Measurements from ENCODE around the gene SYT12.

The SYT12 gene

GRCh38 chr11:67048515-67049130 is 25.7 kb downstream of the SYT12 start:
- no peaks in the 10 kb centered on the region for H3K9me3 ChIP-seq (replicated peaks in 1 of 2; ENCODE audit: control insufficient read depth in 2 of 2, insufficient read depth in 1 of 2, low read depth in 1 of 2, low read length in 2 of 2)
- no peak overlapping the region for H2AFZ ChIP-seq (ENCODE audit: low read length)
- H3K9ac ChIP-seq (ENCODE audit: low read depth, low read length, poor library complexity), result peak overlapping the region; percentile 81
- peaks cover 0 to 6% (median 0%) of the 10 kb centered on the region in 3 experiments for H3K27me3 ChIP-seq (ENCODE audit: control insufficient read depth in 3 of 3, insufficient read depth in 3 of 3, low read depth in 1 of 3, low read length in 3 of 3)
- H3K23ac ChIP-seq (ENCODE audit: low read depth, low read length, poor library complexity), result peak overlapping the region; percentile 43
- no peak overlapping the region for H3K27ac ChIP-seq (replicated peaks; ENCODE audit: low read length)
- H3K4ac ChIP-seq (ENCODE audit: low read length), result no peak overlapping the region
- peak overlapping the region; percentile 89 for H2BK15ac ChIP-seq (ENCODE audit: low read length)
- no CpG with 5 or more reads among the region's 22 CpGs for WGBS, 2 donors (ENCODE audit: extremely low coverage in 2 of 2, insufficient read length in 2 of 2, insufficient replicate concordance in 1 of 2)
- no peak overlapping the region for H3K4me2 ChIP-seq (ENCODE audit: insufficient read depth, low read length, poor library complexity, severe bottlenecking)
- H2BK12ac ChIP-seq (ENCODE audit: low read length), result peak overlapping the region; percentile 73
- peak overlapping the region; percentile 66 for H2BK5ac ChIP-seq (ENCODE audit: low read length)
- H4K91ac ChIP-seq (ENCODE audit: low read depth, low read length, poor library complexity), result no peak overlapping the region
- H3K4me1 ChIP-seq (ENCODE audit: control insufficient read depth in 2 of 2, insufficient read depth in 1 of 2, low read depth in 1 of 2, low read length in 2 of 2), result no peaks in the 10 kb centered on the region
- no peak overlapping the region for H3K4me3 ChIP-seq (ENCODE audit: low read length in 2 of 2)
- peak overlapping the region; percentile 57 for H2AK5ac ChIP-seq (ENCODE audit: low read depth, low read length)
- H4K8ac ChIP-seq (ENCODE audit: low read depth, low read length), result no peak overlapping the region
- H3K79me1 ChIP-seq (ENCODE audit: low read depth, low read length), result peaks cover 2% of the 10 kb centered on the region
- no peak for DNase-seq (ENCODE audit: low spot score)
- no peak overlapping the region for H2BK120ac ChIP-seq (ENCODE audit: low read depth, low read length)
- H3K36me3 ChIP-seq (replicated peaks in 1 of 2; ENCODE audit: control insufficient read depth in 2 of 2, insufficient read depth in 2 of 2, low read length in 2 of 2), result no peaks in the 10 kb centered on the region
- peak overlapping the region; percentile 87 for H3K18ac ChIP-seq (ENCODE audit: low read length)
- H3K14ac ChIP-seq (ENCODE audit: low read length), result peak overlapping the region; percentile 71

GRCh38 chr11:67050139-67050538 is 27.2 kb downstream of the SYT12 start:
- H3K4me3 ChIP-seq (ENCODE audit: low read length in 2 of 2), result no peak overlapping the region
- H2BK5ac ChIP-seq (ENCODE audit: low read length), result no peak overlapping the region
- H3K27me3 ChIP-seq (ENCODE audit: control insufficient read depth in 3 of 3, insufficient read depth in 3 of 3, low read depth in 1 of 3, low read length in 3 of 3), result peaks cover 0 to 9% (median 0%) of the 10 kb centered on the region in 3 experiments
- no peak overlapping the region for H3K4me2 ChIP-seq (ENCODE audit: insufficient read depth, low read length, poor library complexity, severe bottlenecking)
- DNase-seq (ENCODE audit: low spot score), result no peak
- peaks cover 2% of the 10 kb centered on the region for H3K79me1 ChIP-seq (ENCODE audit: low read depth, low read length)
- H2BK15ac ChIP-seq (ENCODE audit: low read length), result no peak overlapping the region
- no peak overlapping the region for H3K9ac ChIP-seq (ENCODE audit: low read depth, low read length, poor library complexity)
- peak overlapping the region; percentile 24 for H2AK5ac ChIP-seq (ENCODE audit: low read depth, low read length)
- H3K14ac ChIP-seq (ENCODE audit: low read length), result peak overlapping the region; percentile 17
- no CpG with 5 or more reads among the region's 3 CpGs for WGBS, 2 donors (ENCODE audit: extremely low coverage in 2 of 2, insufficient read length in 2 of 2, insufficient replicate concordance in 1 of 2)
- no peaks in the 10 kb centered on the region for H3K9me3 ChIP-seq (replicated peaks in 1 of 2; ENCODE audit: control insufficient read depth in 2 of 2, insufficient read depth in 1 of 2, low read depth in 1 of 2, low read length in 2 of 2)
- peak overlapping the region; percentile 32 for H3K18ac ChIP-seq (ENCODE audit: low read length)
- no peak overlapping the region for H4K91ac ChIP-seq (ENCODE audit: low read depth, low read length, poor library complexity)
- no peak overlapping the region for H3K27ac ChIP-seq (replicated peaks; ENCODE audit: low read length)
- peaks cover 0 to 1% of the 10 kb centered on the region in 2 donors for H3K4me1 ChIP-seq (ENCODE audit: control insufficient read depth in 2 of 2, insufficient read depth in 1 of 2, low read depth in 1 of 2, low read length in 2 of 2)
- H3K23ac ChIP-seq (ENCODE audit: low read depth, low read length, poor library complexity), result no peak overlapping the region
- no peaks in the 10 kb centered on the region for H3K36me3 ChIP-seq (replicated peaks in 1 of 2; ENCODE audit: control insufficient read depth in 2 of 2, insufficient read depth in 2 of 2, low read length in 2 of 2)
- H4K8ac ChIP-seq (ENCODE audit: low read depth, low read length), result no peak overlapping the region
- H2AFZ ChIP-seq (ENCODE audit: low read length), result peak overlapping the region; percentile 43
- no peak overlapping the region for H3K4ac ChIP-seq (ENCODE audit: low read length)
- no peak overlapping the region for H2BK120ac ChIP-seq (ENCODE audit: low read depth, low read length)
- H2BK12ac ChIP-seq (ENCODE audit: low read length), result no peak overlapping the region

DNA sequence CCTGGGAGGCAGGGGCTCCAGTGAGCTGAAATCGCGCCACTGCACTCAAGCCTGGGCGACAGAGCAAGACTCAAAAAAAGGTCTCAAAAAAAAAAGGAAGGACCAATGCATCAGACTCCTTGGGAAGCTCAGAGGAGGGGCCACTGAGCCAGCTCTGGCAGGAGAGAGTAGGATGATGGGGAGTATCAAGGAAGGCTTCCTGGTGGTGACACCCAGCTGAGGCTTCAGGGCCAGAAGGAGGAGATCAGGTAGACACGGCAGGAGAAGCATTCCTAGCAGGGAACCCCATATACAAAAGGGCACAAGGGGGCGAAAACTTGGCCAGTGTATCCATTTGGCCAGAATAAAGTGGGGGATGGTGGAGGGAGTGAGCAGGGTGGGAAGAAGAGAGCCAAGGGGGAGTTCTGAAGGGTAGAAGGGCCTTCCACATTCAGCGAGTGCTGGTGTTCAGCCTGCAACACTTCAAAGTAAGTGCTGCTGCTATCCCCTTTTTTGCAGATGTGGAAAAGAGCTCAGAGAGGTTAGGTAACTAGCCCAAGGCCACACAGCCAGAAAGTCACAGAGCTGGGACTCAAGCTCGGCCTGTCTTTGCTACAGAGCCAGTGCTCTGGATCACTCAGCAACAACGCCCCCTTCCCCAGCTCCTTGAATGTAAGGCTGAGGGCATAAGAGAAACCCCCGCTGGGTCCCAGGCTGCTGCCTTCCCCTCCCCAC is 28.4 kb downstream of the SYT12 start:
- Histone ChIP-seq H3K4me3 (ENCODE audit: low read length in 2 of 2) (no peak overlapping the region), H3K27ac (replicated peaks; ENCODE audit: low read length) (no peak overlapping the region), H3K27me3 (ENCODE audit: control insufficient read depth in 3 of 3, insufficient read depth in 3 of 3, low read depth in 1 of 3, low read length in 3 of 3) (peaks cover 0 to 21% (median 2%) of the 10 kb centered on the region in 3 experiments), H3K23ac (ENCODE audit: low read depth, low read length, poor library complexity) (no peak overlapping the region), H3K4me1 (ENCODE audit: control insufficient read depth in 2 of 2, insufficient read depth in 1 of 2, low read depth in 1 of 2, low read length in 2 of 2) (peaks cover 2 to 12% of the 10 kb centered on the region in 2 donors), H2AK5ac (ENCODE audit: low read depth, low read length) (no peak overlapping the region), H3K4me2 (ENCODE audit: insufficient read depth, low read length, poor library complexity, severe bottlenecking) (no peak overlapping the region), H2BK120ac (ENCODE audit: low read depth, low read length) (no peak overlapping the region), H2BK12ac (ENCODE audit: low read length) (no peak overlapping the region), H2BK5ac (ENCODE audit: low read length) (peak overlapping the region; percentile 10), H3K9ac (ENCODE audit: low read depth, low read length, poor library complexity) (no peak overlapping the region), H3K9me3 (replicated peaks in 1 of 2; ENCODE audit: control insufficient read depth in 2 of 2, insufficient read depth in 1 of 2, low read depth in 1 of 2, low read length in 2 of 2) (no peaks in the 10 kb centered on the region), H4K8ac (ENCODE audit: low read depth, low read length) (no peak overlapping the region), H4K91ac (ENCODE audit: low read depth, low read length, poor library complexity) (no peak overlapping the region), H3K79me1 (ENCODE audit: low read depth, low read length) (peaks cover 2% of the 10 kb centered on the region), H3K18ac (ENCODE audit: low read length) (no peak overlapping the region), H2BK15ac (ENCODE audit: low read length) (no peak overlapping the region), H3K14ac (ENCODE audit: low read length) (no peak overlapping the region), H3K4ac (ENCODE audit: low read length) (no peak overlapping the region), H2AFZ (ENCODE audit: low read length) (no peak overlapping the region), H3K36me3 (replicated peaks in 1 of 2; ENCODE audit: control insufficient read depth in 2 of 2, insufficient read depth in 2 of 2, low read length in 2 of 2) (no peaks in the 10 kb centered on the region)
- no CpG with 5 or more reads among the region's 9 CpGs for WGBS, 2 donors (ENCODE audit: extremely low coverage in 2 of 2, insufficient read length in 2 of 2, insufficient replicate concordance in 1 of 2)
- DNase-seq (ENCODE audit: low spot score), result no peak

GRCh38 chr11:67051945-67052488 is 29.1 kb downstream of the SYT12 start:
- H2BK5ac ChIP-seq (ENCODE audit: low read length), result peak overlapping the region; percentile 10
- H3K27me3 ChIP-seq (ENCODE audit: control insufficient read depth in 3 of 3, insufficient read depth in 3 of 3, low read depth in 1 of 3, low read length in 3 of 3), result peaks cover 0 to 26% (median 5%) of the 10 kb centered on the region in 3 experiments
- no peak overlapping the region for H2AFZ ChIP-seq (ENCODE audit: low read length)
- H3K23ac ChIP-seq (ENCODE audit: low read depth, low read length, poor library complexity), result peak overlapping the region; percentile 58
- WGBS, 2 donors (ENCODE audit: extremely low coverage in 2 of 2, insufficient read length in 2 of 2, insufficient replicate concordance in 1 of 2), result no CpG with 5 or more reads among the region's 4 CpGs
- H3K79me1 ChIP-seq (ENCODE audit: low read depth, low read length), result peaks cover 2% of the 10 kb centered on the region
- no peaks in the 10 kb centered on the region for H3K9me3 ChIP-seq (replicated peaks in 1 of 2; ENCODE audit: control insufficient read depth in 2 of 2, insufficient read depth in 1 of 2, low read depth in 1 of 2, low read length in 2 of 2)
- peaks cover 3 to 14% of the 10 kb centered on the region in 2 donors for H3K4me1 ChIP-seq (ENCODE audit: control insufficient read depth in 2 of 2, insufficient read depth in 1 of 2, low read depth in 1 of 2, low read length in 2 of 2)
- H3K14ac ChIP-seq (ENCODE audit: low read length), result no peak overlapping the region
- H3K36me3 ChIP-seq (replicated peaks in 1 of 2; ENCODE audit: control insufficient read depth in 2 of 2, insufficient read depth in 2 of 2, low read length in 2 of 2), result no peaks in the 10 kb centered on the region
- H3K4ac ChIP-seq (ENCODE audit: low read length), result no peak overlapping the region
- H3K18ac ChIP-seq (ENCODE audit: low read length), result no peak overlapping the region
- no peak overlapping the region for H3K27ac ChIP-seq (replicated peaks; ENCODE audit: low read length)
- no peak overlapping the region for H2BK15ac ChIP-seq (ENCODE audit: low read length)
- H3K9ac ChIP-seq (ENCODE audit: low read depth, low read length, poor library complexity), result no peak overlapping the region
- no peak overlapping the region for H4K8ac ChIP-seq (ENCODE audit: low read depth, low read length)
- no peak overlapping the region for H3K4me3 ChIP-seq (ENCODE audit: low read length in 2 of 2)
- H3K4me2 ChIP-seq (ENCODE audit: insufficient read depth, low read length, poor library complexity, severe bottlenecking), result no peak overlapping the region
- peak overlapping the region; percentile 63 for H2AK5ac ChIP-seq (ENCODE audit: low read depth, low read length)
- DNase-seq (ENCODE audit: low spot score), result no peak
- H4K91ac ChIP-seq (ENCODE audit: low read depth, low read length, poor library complexity), result no peak overlapping the region
- H2BK12ac ChIP-seq (ENCODE audit: low read length), result peak overlapping the region; percentile 2
- H2BK120ac ChIP-seq (ENCODE audit: low read depth, low read length), result no peak overlapping the region
